Measurements from ENCODE around the gene TBK1.
"Not testable (repeated sequence)": the region's sequence is repeated elsewhere in the genome, so short reads cannot be mapped to it uniquely, and the experiment has no call there.

The TBK1 gene

GRCh38 chr12:64497484-64497883 is 45.6 kb downstream of the TBK1 start:
- no peak for DNase-seq

- no peak for DNase-seq
Observed at GRCh38 chr12:64497903-64498302, 46.0 kb downstream of the TBK1 start.

DNA sequence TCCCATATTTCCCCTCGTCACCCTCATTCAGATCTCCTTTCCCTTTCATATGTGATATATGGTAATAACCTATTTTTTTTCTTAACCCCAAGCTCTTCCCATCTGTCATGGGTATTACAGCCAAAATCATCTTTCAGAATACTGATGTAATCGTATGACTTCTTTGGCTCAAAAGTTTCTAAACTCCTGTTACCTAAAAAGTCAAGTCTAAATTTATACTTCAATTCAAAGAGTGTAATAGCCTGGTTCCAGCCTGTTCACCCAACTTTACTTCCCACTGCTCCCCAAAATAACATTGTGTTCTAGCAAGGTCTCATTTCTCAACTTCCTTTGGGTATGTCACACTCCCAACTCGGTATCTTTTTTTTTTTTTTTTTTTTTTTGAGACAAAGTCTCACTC is 48.5 kb downstream of the TBK1 start:
- DNase-seq, result peak; percentile 11 to 19

- no peak for DNase-seq
Observed at GRCh38 chr12:64501486-64501885, 49.6 kb downstream of the TBK1 start.

DNA sequence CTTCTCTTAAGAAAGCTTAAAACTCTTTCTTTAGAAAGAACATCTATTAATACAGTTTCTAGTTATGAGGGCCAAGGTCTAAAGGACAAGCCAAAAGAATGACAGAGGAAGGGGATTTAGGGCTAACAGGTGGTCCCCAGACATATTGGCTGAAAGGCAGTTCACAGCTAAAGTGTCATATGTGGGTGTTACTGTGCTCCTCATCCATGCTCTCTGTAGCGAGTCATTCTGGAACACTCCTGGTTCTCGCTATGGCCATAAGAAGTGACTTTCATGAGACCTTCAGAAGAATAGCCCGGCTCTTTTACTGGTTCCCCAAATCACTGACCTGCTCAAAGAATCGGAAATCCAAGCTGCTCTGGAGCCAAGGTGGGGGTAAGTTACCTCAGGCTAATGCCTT is 55.0 kb downstream of the TBK1 start:
- no peak for DNase-seq

DNA sequence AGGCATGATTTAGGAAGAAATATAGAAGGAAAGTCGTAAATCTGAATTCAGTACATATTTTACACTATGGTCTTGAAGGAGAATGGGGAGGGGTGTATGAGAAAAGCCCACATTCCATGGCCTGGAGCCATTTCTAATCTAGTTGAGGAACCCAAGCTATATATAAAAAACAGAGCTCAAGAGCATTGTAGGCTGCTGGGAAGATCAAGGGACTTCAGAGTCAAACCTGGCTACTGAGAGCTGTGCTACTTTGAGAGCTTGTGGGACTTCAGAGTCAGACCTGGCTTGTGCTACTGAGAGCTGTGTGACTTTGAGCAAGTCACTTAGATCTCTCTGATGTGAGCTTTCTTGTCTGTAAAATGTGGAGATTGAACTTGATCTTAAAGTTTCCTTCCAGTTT is 58.7 kb downstream of the TBK1 start:
- no peak for DNase-seq

GRCh38 chr12:64518396-64518795 is 66.5 kb downstream of the TBK1 start:
- DNase-seq, result no peak

DNA sequence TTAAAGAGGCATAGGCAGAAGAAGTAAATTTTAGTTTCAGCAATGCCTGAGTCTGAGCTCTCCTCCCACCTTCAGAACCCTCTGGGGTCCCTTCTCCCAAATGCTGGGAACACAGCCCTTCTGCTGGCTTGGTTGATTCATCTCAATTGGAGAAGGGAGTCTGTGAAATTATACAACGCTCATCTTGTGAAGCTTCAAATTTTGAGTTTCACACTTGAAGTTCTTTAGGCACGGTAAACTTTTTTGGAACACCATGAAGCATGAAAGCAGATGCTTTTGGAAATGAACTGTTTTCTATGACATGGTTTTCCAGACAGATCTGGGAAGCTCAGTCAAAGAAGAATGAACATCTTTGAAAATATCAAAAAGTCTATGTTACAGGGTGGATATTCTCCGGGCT is 69.9 kb downstream of the TBK1 start:
- DNase-seq, result no peak

DNA sequence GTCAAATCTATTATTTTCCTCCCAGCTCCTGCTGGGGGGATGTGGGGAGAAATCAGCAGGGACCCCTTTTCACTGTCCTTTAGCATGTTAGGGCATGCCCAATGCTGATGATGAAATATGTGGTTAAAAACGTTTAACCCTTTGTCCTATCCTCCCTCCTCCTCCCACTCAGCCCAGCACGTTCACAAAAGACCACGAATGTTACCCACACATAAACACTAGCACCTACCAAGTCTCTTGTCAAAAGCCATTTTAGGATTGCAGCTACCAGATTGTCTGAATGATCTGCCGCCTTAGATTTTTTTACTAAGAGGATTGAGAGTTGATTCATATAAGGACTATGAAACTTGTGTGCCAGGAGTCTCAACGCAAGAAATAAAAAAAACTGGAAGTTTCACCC is 70.4 kb downstream of the TBK1 start:
- DNase-seq, result peak; percentile 15 to 20

DNA sequence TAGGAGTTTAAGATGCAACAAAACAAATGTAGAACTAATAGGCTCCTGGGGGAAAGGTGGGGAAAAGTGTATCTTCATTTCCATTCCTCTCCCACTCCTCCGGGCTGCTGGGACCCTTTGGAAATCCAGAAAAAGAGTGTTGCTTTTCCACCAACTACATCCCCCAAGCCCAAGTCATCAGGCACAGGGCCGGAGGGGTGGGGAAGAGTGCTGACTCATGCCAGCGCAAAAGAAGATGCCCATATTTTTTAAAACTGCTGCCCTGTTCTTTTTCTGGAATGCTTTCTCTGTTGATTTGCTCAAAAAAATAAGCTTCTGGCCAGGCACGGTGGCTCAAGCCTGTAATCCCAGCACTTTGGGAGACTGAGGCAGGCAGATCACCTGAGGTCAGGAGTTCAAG is 70.9 kb downstream of the TBK1 start:
- no peak for DNase-seq

DNA sequence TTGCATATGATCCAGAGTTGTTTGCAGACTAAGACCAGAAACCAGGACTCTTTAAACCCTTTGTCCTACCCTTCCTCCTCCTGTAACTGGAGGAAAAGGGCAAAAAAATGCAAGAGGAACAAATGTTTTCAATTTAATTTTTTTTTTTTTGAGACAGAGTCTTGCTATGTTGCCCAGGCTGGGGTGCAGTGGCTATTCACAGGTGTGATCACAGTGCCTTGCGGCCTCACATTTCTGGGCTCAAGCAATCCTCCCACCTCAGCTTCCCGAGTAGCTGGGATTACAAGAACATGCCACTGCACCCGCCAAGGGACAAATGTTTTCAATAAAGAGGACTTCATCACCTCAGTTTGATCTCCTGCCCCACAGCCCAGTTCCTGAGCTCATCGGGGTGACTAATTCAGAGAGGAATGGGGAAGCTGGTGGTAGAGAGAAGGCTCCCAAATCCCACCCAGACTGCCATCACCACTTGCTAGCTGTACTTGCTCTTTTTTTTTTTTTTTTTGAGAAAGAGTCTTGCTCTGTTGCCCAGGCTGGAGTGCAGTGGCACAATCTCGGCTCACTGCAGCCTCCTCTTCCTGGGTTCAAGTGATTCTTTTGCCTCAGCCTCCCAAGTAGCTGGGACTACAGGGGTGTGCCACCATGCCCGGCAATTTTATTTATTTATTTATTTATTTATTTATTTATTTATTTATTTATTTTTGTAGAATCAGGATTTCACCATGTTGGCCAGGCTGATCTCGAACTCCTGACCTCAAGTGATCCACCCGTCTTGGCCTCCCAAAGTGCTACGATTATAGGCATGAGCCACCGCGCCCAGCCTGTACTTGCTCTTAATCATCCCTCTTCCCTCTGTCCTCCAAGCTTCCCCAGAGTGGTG is 71.9 kb downstream of the TBK1 start:
- DNase-seq, result not testable (repeated sequence)

DNA sequence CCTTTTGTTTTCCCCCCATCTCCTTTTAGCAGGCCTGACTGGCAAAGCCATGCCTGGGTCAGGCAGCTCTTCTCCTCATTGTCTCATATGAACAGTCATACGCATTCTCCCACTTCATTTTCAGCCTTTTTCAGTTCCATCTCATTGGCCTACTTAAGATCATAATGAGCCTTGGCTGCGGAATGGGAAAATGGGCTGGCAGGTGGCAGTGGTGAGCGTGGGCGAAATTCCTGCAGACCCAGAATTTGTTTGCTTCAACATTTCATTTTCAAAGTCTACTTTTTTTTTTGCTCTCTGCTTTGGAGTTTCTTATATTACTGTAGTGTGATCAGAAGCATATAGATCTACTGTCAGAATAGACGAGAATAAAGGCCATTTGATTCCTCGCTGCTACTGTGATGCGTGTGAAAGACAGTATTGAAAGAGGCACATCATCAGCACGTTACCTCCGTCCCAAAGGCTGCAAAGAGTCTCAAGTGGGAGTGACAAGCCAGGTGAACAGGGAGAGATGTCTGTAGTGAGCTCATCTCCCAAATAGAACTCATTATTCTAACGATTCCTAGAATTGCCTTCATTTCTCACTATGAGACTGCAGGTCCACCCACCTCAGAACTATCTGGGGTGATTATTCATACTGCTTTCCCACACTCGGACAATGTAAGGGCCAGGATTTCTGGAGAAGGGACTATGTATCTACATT is 73.7 kb downstream of the TBK1 start:
- no peak for DNase-seq

DNA sequence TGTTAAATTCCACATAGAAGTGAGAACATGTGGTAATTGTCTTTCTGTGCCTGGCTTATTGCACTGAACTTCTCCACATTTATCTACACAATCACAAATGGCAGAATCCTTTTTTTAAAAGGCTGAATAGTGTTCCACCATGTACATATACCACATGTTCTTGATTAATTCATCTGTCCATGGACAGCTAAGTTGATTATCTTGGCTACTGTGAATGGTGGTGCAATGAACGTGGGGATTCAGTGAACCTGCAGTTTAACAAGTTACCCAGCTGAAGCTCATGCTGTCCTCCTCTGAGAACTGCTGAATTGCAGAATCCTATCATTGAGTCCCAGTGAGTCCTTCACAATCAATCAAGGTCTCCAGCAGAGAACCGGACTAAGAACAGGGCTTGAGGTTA is 74.9 kb downstream of the TBK1 start:
- DNase-seq, result no peak

GRCh38 chr12:64528616-64529015 is 76.7 kb downstream of the TBK1 start:
- DNase-seq, result no peak

- no peak for DNase-seq
Observed at GRCh38 chr12:64530566-64530965, 78.6 kb downstream of the TBK1 start.

DNA sequence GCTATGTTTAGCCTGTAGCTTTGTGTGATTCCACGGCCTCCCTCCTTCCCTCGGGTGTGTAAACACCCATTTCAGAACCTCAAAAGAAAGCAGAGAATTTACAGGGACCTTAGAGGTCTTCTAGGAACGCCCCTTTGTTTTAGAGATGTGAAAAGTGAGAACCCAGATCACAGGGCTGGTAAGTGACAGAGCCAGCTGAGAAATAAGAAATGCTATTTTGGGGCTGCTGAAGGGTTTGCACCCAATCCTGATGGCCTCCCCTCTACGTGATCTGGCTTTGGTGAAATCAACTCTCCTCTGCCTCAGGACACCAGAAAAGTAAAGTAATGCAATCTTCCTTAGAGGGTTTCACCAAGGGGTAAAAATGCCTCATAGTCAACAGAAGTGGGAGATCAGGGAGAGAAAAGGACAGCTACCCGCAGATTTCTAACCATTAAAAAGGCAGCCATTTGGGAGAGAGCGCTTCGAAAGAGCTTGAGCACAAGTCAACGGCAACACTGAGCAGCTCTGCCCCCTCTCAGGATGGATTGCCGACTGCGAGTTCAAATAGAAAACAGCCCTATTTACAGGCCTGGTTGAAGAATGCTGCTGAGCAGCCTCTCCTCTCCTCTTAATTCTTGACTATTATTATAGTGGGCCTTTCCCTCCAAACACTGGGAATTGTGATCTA is 79.9 kb downstream of the TBK1 start:
- DNase-seq, result no peak

GRCh38 chr12:64532734-64533351 is 80.9 kb downstream of the TBK1 start:
- DNase-seq, result no peak

GRCh38 chr12:64534672-64535199 is 82.8 kb downstream of the TBK1 start:
- no peak for DNase-seq

DNA sequence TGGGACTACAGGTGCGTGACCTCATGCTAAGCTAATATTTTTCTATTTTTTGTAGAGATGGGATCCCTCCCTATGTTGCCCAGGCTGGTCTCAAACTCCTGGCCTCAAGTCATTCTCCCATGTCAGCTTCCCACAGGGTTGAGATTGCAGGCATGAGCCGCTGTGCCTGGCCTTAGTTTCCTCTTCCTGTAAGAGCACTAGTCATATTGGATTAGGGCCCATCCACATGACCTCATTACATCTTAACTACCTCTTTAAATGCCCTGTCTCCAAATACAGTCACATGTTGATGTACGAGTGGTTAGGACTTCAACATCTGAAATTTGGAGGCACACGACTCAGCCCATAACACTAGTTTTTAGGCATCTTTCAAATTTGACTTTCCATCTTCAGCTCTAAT is 86.2 kb downstream of the TBK1 start:
- DNase-seq, result no peak

DNA sequence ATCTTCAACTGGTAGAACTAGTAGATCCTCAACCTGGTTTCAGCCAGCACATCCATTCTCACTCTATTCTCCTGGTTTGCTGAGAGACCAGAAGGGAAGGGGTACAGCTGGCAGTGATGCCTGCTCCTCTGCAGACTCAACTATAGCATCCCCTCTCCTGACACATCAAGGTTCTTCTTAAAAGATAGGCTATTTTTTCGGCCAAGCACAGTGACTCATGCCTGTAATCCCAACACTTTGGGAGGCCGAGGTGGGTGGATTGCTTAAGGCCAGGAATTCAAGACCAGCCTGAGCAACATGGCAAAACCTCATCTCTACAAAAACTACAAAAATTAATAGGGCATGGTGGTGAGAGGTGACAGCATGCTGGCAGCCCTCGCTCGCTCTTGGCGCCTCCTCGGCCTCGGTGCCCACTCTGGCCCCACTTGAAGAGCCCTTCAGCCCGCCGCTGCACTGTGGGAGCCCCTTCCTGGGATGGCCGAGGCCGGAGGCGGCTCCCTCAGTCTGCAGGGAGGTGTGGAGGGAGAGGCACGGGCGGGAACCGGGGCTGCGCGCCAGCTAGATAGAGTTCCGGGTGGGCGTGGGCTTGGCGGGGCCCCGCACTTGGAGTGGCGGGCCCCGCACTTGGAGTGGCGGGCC is 90.6 kb downstream of the TBK1 start:
- not testable (repeated sequence) for DNase-seq

DNA sequence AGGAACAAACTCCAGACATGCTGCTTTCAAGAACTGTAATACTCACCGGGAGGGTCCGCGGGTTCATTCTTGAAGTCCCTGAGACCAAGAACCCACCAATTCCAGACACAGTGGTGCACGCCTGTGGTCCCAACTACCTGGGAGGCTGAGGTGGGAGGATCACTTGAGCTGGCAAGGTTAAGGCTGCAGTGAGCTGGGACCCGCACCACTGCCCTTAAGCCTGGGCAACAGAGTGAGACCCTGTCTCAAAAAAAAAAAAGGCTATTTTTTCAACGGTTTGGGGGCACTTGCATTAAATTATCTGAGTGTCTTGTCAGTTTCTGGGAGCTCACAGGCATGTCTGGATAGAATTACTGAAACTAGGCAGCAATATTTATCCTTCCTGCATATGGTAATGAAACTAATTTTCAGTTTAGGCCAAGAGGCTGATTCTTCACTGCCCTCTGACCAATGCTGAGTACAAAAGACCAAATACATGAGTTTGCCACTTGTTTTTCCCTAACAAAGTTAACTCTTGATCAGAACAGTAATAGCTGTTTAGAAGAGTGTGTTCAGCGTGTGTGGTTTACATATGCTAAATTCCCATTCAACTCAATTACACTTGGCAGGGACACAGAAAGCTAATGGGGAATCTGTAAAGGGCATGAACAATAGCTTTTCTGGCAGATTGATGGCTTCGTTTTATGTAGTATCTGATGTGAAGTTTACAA is 92.6 kb downstream of the TBK1 start:
- DNase-seq, result no peak

DNA sequence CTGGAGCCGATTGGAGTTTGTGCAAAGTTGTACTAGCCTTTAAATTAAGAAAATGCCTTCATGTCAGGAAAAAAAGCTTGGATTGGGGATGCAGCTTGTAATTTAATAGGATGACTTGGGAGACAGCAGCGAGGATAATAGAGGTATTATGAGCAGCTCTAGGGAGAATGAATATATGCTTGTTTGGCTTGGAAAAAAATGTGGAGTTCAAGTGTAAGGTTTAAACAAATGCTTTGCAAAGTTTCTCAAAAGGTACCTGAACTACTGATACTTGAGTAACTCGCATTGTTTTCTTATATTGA is 93.1 kb downstream of the TBK1 start:
- DNase-seq, result no peak

Data from Kasumi-1 (cell line).